AG04450 (cell line): ENCODE data around the gene AK4. TPM values are rescaled to one million over a fixed set of nuclear protein-coding genes. Genes with fewer than 3 reads are reported as not detected.
"Not testable (repeated sequence)": the region's sequence is repeated elsewhere in the genome, so short reads cannot be mapped to it uniquely, and the experiment has no call there.

ENCODE experiments used
- CTCF ChIA-PET: fragments of 300-600, 350-600 bp; formaldehyde crosslinking; extraction: SDS; loops from one replicate; lab custom pipeline; 2022; ENCODE audit warnings: antibody characterized with exemption, inconsistent platforms; lab: Charles Lee
- POLR2A ChIA-PET: fragments of 350-600 bp; formaldehyde crosslinking; extraction: SDS; loops from one replicate; lab custom pipeline; 2021; ENCODE audit warnings: antibody characterized with exemption, inconsistent platforms; lab: Yijun Ruan, JAX
- DNase-seq: peaks from one replicate; pipeline ENCODE4 v3.0.0-alpha.2; 2011; ENCODE audit warnings: low read depth, low spot score
- H3K27ac ChIP-seq: one replicate; pipeline ENCODE4 v1.5.1; 2012; ENCODE audit warnings: low read depth, low read length, control low read depth
- H3K27me3 ChIP-seq: one replicate; pipeline ENCODE4 v1.6.0; 2012; ENCODE audit warnings: low read length; ENCODE audit not compliant: control insufficient read depth, insufficient read depth
- H3K4me3 ChIP-seq: 2 replicates; pipeline ENCODE4 v1.5.1; 2011; ENCODE audit warnings: mild to moderate bottlenecking, low read depth, low read length, control low read depth
- H3K9me3 ChIP-seq: 2 replicates; pipeline ENCODE4 v1.5.1; 2012; ENCODE audit warnings: low read length; ENCODE audit not compliant: control insufficient read depth, insufficient read depth
- polyA plus RNA-seq: library from polyadenylated mRNA; depleted of rRNA; stranded (reverse); fragments of >200 nt; gene quantifications from 2 replicates; pipeline ENCODE4 v1.2.3, GENCODE V29; 2011
- TF ChIP-seq, protein P1 (sequence below): IDR thresholded peaks from 2 replicates; pipeline ENCODE4 v1.5.1; 2011; ENCODE audit warnings: low read depth, low read length, control low read depth, inconsistent platforms

The AK4 gene
- polyA plus RNA-seq, 1 experiment: 0.78 TPM

- no peaks in the 10 kb centered on the region for H3K27me3 ChIP-seq
- POLR2A ChIA-PET: no interaction called here
These were observed 85.8 kb downstream of the AK4 start for GRCh38 chr1:65233782-65234181.

GRCh38 chr1:65235867-65236805 is 88.1 kb downstream of the AK4 start:
- DNase-seq: no peak
- Histone ChIP-seq H3K27me3 (no peaks in the 10 kb centered on the region), H3K9me3 (no peaks in the 10 kb centered on the region), H3K4me3 (no peak overlapping the region), H3K27ac (no peak overlapping the region)
- CTCF ChIA-PET: interaction anchor here (0.7 to 2.1 kb wide), 14 partner anchors 15 to 1010 kb away, joined by 3 to 35 read pairs (median 3); no protein-coding TSS in a partner anchor
- TF ChIP-seq, protein P1, sequence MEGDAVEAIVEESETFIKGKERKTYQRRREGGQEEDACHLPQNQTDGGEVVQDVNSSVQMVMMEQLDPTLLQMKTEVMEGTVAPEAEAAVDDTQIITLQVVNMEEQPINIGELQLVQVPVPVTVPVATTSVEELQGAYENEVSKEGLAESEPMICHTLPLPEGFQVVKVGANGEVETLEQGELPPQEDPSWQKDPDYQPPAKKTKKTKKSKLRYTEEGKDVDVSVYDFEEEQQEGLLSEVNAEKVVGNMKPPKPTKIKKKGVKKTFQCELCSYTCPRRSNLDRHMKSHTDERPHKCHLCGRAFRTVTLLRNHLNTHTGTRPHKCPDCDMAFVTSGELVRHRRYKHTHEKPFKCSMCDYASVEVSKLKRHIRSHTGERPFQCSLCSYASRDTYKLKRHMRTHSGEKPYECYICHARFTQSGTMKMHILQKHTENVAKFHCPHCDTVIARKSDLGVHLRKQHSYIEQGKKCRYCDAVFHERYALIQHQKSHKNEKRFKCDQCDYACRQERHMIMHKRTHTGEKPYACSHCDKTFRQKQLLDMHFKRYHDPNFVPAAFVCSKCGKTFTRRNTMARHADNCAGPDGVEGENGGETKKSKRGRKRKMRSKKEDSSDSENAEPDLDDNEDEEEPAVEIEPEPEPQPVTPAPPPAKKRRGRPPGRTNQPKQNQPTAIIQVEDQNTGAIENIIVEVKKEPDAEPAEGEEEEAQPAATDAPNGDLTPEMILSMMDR: peak; percentile 42
- POLR2A ChIA-PET: no interaction called here

More at GRCh38 chr1:65233782-65234181, 85.8 kb downstream of the AK4 start:
- CTCF ChIA-PET: no interaction called here
- H3K4me3 ChIP-seq: no peak overlapping the region
- TF ChIP-seq, protein P1: no peak
- no peak for DNase-seq
- no peaks in the 10 kb centered on the region for H3K9me3 ChIP-seq
- H3K27ac ChIP-seq: no peak overlapping the region

- H3K9me3 ChIP-seq, H3K27me3 ChIP-seq, H3K4me3 ChIP-seq, H3K27ac ChIP-seq, POLR2A ChIA-PET, DNase-seq: not testable (repeated sequence)
- CTCF ChIA-PET: interaction anchor here (1.0 to 2.1 kb wide), 5 partner anchors 16 to 456 kb away, joined by 4 to 35 read pairs (median 4); no protein-coding TSS in a partner anchor
These were observed 89.1 kb downstream of the AK4 start for GRCh38 chr1:65237088-65237487.

DNA sequence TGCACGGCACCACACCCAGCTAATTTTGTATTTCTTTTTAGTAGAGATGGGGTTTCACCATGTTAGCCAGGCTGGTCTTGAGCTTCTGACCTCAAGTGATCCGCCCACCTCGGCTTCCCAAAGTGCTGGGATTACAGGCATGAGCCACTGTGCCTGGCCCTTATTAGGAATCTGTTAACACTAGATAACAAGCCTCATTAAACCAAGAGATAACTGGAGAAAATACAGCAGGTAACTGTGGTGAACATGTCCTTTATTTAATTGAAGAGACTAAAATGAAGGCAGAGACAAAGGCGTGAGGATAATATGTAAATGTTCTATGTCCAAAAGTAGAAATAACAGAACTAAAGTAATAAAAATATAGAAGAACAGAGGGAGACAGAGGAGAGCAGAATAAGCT is 89.5 kb downstream of the AK4 start:
- H3K27ac ChIP-seq: no peak overlapping the region
- no peaks in the 10 kb centered on the region for H3K27me3 ChIP-seq
- no peaks in the 10 kb centered on the region for H3K9me3 ChIP-seq
- DNase-seq: no peak
- no peak overlapping the region for H3K4me3 ChIP-seq
- TF ChIP-seq, protein P1: no peak
- ChIA-PET CTCF (interaction anchor here (1.6 kb wide), 1 partner anchor 16 kb away, joined by 5 read pairs; no protein-coding TSS in a partner anchor), POLR2A (no interaction called here)

GRCh38 chr1:65238010-65238409 is 90.0 kb downstream of the AK4 start:
- TF ChIP-seq, protein P1: no peak
- no peak for DNase-seq
- CTCF ChIA-PET: no interaction called here
- Histone ChIP-seq H3K27me3 (no peaks in the 10 kb centered on the region), H3K4me3 (no peak overlapping the region), H3K9me3 (no peaks in the 10 kb centered on the region), H3K27ac (no peak overlapping the region)
- POLR2A ChIA-PET: no interaction called here
